Measurements from ENCODE around the gene PRKCE.
A peak's percentile ranks its signal among the peaks of the same experiment; 100 is the strongest.

The PRKCE gene

GRCh38 chr2:46007412-46007811 is 355.9 kb downstream of the PRKCE start:
- no peak for DNase-seq

GRCh38 chr2:46008091-46008870 is 356.8 kb downstream of the PRKCE start:
- no peak for DNase-seq

GRCh38 chr2:46009315-46009714 is 357.8 kb downstream of the PRKCE start:
- DNase-seq: no peak

GRCh38 chr2:46009772-46010171 is 358.3 kb downstream of the PRKCE start:
- no peak for DNase-seq

GRCh38 chr2:46010223-46010924 is 358.9 kb downstream of the PRKCE start:
- DNase-seq: no peak

- DNase-seq: peak; percentile 54 to 64
Measured at GRCh38 chr2:46010925-46011490, 359.5 kb downstream of the PRKCE start.

GRCh38 chr2:46012618-46013240 is 361.3 kb downstream of the PRKCE start:
- DNase-seq: no peak

- no peak for DNase-seq
Measured at GRCh38 chr2:46013726-46014125, 362.3 kb downstream of the PRKCE start.

GRCh38 chr2:46014911-46015654 is 363.6 kb downstream of the PRKCE start:
- DNase-seq: no peak

- no peak for DNase-seq
Measured at GRCh38 chr2:46015671-46016070, 364.2 kb downstream of the PRKCE start.

- DNase-seq: no peak
Measured at GRCh38 chr2:46016091-46016490, 364.6 kb downstream of the PRKCE start.

GRCh38 chr2:46018773-46019591 is 367.5 kb downstream of the PRKCE start:
- no peak for DNase-seq

- DNase-seq: no peak
Measured at GRCh38 chr2:46020416-46020815, 368.9 kb downstream of the PRKCE start.

GRCh38 chr2:46023165-46023854 is 371.8 kb downstream of the PRKCE start:
- DNase-seq: no peak

GRCh38 chr2:46024146-46024779 is 372.8 kb downstream of the PRKCE start:
- no peak for DNase-seq

- DNase-seq: no peak
Measured at GRCh38 chr2:46025081-46025480, 373.6 kb downstream of the PRKCE start.

GRCh38 chr2:46025676-46026075 is 374.2 kb downstream of the PRKCE start:
- no peak for DNase-seq

- no peak for DNase-seq
Measured at GRCh38 chr2:46026431-46026830, 375.0 kb downstream of the PRKCE start.

- no peak for DNase-seq
Measured at GRCh38 chr2:46029332-46029811, 377.9 kb downstream of the PRKCE start.

GRCh38 chr2:46030330-46030729 is 378.9 kb downstream of the PRKCE start:
- DNase-seq: no peak
